ENCODE data around the gene NEURL1B.
"Not testable (repeated sequence)": the region's sequence is repeated elsewhere in the genome, so short reads cannot be mapped to it uniquely, and the experiment has no call there.

NEURL1B gene

DNA sequence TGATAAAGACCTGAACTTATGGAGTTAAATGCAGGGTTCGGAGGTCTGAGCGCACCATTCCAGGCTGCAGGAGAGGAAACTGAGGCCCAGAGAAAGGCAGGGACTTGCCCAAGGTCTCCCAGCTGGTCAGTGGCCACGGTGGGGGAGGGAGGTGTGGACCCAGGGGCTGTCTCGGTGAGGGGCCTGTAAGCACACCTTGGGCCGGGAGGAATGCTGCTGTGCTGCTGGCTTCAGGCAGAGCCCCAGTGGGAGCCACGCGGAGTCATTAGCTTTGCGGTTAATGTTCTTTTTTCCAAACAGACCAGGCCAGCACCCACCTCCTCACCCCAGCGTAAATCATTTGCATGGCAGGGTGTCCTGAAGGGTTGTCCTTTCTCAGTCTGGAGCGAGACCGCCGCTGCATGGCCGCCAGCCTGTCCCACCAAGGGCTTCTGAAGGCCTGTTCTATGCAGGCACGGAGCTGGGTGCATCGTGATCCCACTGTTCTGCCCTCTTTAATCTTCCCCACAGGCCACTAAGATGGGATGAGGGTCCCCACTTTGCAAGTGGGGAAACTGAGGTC, 35.9 kb downstream of the NEURL1B start:
- DNase-seq (ENCODE audit: low read depth, low spot score), result no peak

DNA sequence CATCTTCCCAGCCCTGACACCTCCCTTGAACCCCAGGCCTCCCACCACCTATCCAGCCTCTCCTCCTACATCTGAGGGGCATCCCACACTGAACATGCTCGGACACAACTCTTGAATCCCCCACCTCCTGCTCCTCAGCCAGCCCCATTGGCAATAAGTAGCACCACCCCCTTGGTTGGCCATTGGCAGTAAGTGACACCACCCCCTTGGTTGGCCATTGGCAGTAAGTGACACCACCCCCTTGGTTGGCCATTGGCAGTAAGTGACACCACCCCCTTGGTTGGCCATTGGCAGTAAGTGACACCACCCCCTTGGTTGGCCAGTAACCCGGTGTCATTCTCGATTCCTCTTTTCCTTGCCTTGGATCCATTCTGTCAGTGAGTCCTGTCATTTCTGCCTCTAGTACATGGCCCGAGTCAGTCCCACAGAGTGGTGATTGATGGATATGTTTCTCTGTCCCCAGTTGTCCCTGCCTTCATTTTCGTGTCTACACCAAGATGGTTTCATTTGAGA, 37.4 kb downstream of the NEURL1B start:
- not testable (repeated sequence) for DNase-seq (ENCODE audit: low read depth, low spot score)

DNA sequence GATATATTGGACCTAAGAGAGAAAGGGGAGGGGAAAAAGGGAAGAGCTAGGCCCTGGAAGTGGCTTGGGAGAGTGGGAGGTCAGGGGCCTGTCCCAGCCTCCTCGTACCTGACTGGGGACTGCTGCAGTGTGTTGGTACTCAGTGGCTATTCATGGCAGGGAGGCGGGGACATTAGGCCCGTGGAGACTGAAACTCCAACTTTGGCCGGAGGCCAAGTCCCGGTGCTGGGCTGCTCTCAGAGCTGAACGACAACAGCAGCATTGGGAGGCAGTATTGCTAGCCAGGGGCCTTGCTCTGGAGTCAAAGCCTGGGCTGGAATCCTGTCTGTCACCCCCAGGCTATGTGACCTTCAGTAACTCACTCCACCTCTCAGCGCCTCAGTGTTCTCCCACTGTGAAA, 37.8 kb downstream of the NEURL1B start:
- no peak for DNase-seq (ENCODE audit: low read depth, low spot score)

DNA sequence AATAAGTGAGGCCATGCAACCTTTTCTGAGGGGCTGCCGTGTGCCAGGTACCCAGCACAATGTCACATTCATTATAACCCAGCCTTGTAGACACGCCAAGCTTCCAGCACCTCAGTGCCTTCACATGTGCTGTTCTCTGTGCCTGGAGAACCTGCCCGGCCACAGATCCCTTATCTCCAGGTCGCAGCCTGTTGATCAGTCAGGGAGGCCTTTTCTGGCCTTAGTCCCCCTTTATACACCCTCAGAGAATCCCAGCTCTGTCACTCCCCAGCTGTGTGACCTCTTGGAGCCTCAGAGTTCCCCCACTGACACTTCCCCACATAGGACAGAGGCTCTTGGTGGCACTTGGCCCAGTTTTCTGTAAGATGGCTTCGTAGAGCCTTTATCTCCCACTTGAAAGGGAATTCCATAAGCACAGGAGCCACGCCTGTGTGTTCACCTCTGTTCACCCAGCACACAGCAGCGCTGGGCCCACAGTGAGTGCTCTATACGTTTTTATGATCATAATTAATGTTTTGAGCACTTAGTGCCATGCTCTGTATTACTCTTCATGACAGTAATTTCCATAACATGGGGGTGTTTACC, 38.7 kb downstream of the NEURL1B start:
- DNase-seq (ENCODE audit: low read depth, low spot score), result no peak

DNA sequence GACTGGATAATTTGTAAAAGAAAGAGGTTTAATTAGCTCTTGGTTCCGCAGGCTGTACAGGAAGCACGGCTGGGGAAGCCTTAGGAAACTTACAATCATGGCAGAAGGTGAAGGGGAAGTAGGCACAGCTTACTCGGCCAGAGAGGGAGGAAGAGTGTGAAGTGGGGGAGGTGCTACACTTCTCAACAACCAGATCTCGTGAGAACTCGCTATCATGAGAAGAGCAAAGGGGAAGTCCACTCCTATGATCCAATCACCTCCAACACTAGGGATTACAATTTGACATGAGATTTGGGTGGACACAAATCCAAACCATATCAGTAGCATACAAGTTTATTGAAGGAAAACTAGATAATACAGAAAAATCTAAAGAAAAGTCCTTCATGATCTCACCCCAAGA, 39.9 kb downstream of the NEURL1B start:
- no peak for DNase-seq (ENCODE audit: low read depth, low spot score)

DNA sequence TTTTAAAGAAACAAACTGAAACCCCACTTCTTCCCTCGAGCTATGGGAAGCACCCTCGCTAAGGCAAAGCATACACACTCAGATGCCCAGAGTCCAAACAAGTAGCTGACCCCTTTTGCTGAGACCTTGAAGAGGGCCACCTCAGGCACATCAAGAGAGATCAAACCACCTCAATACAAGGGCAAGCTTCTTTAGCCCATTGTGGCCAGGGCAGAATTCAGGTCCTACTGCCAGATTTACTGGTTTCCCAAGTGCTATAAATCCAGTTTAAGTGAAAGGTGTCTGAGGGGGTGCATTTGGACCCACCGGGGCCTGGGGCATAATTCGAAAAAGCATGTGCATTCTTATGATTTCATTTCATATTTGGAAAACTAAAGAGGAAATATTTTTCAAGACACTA, 40.4 kb downstream of the NEURL1B start:
- DNase-seq (ENCODE audit: low read depth, low spot score), result no peak

DNA sequence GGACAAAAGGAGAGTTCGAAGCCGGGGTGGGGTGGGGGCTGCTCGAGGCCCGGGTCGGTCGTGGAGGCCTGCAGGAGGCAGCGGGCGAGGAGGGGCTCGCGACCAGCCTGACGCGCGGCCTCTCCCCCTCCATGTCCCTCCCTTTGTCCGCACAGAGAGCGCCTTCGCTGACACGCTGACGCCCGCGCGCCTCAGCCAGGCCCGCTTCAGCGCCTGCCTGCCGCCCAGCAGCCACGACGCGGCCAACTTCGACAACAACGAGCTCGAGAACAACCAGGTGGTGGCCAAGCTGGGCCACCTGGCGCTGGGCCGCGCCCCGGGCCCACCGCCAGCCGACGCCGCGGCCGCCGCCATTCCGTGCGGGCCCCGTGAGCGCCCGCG, 42.2 kb downstream of the NEURL1B start:
- DNase-seq (ENCODE audit: low read depth, low spot score), result no peak

DNA sequence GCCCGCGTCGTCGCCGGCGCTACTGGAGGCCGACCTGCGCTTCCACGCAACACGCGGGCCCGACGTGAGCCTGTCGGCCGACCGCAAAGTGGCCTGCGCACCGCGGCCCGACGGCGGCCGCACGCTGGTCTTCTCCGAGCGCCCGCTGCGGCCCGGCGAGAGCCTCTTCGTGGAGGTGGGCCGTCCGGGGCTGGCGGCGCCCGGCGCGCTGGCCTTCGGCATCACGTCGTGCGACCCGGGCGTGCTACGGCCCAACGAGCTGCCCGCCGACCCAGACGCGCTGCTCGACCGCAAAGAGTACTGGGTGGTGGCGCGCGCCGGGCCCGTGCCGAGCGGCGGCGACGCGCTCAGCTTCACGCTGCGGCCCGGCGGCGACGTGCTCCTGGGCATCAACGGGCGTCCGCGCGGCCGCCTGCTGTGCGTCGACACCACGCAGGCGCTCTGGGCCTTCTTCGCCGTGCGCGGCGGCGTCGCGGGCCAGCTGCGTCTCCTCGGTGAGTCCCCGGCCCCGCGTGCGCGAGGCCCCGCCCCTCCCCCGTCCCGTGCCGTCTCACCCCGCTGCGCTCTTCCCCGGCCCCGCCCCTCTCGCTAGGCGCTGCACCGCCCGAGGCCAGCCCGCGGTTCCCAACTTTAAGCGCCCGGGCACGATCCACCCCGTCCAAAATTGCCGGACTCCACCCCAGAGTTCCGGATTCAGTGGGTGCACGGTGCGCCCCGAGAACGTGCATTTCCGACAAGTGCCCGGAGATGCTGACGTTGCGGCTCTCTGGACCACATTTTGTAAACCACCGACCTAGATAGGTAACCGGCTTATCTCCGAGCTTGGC, 42.8 kb downstream of the NEURL1B start:
- DNase-seq (ENCODE audit: low read depth, low spot score), result no peak

DNA sequence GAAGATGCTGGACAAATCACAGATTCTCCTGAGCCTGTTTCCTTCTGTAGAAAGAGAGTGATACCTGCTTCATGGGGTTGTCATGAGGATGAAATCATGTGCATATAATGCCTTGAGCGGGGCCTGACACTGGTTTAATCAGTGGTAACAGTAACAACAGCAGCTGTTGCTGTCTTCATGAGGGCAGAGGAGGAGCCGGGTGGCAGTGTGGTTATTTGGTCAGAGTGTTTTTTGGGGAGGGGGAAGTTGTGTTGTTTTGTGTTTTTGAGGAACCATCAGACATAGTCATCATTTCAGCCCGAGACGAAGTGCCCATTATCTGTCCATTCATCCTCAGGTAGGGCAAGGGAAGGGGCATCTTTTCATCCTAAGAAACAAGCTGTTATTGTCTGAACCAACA, 44.0 kb downstream of the NEURL1B start:
- DNase-seq (ENCODE audit: low read depth, low spot score), result no peak

DNA sequence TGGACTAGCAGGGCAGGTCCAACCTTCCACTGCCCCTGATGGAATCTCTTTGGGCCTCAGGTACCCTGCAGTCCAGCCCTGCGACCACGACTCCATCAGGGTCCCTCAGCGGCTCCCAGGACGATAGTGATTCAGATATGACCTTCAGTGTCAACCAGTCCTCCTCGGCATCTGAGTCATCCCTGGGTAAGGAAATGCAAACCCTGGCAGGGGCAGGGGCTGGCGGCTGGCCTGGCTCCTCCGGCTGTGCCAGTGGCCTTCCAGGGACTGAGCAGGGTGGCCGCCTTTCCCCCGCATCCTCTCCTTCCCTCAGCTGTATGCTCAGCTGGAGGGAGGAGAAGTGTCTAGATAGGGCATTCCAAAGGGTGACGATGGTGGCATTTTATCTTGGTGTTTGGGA, 45.0 kb downstream of the NEURL1B start:
- no peak for DNase-seq (ENCODE audit: low read depth, low spot score)

DNA sequence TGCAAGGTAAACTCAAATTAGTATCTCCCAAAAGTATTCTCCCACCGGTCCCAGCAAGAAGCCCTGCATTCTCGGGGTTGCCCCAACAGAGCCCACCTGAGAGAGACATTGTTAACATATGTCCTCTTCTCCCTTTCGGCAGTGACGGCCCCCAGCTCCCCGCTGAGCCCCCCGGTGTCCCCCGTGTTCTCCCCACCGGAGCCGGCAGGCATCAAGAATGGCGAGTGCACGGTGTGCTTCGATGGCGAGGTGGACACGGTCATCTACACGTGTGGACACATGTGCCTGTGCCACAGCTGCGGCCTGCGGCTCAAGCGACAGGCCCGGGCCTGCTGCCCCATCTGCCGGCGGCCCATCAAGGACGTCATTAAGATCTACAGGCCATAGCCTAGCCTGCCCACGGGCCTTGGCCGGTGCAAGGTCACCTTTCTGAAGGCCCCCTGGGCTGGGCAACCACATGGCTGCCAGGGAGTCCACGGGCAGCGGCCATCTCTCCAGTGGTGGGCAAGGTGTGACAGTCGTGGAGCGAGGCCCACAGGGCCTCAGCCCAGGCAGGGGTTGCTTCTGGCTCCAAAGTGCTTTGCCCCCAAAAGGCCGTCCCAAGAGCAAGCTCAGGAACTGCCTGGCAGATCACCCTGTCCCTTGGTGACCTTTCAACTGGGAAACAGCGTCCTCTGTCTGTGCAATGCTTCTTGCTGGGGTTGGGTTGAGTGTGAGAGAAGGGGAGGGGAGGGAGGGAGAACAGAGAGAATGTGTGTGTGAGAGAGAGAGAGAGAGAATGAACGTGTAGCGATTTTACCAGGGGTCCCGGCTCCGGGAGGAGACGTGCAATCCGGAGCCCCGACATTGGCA, 45.7 kb downstream of the NEURL1B start:
- no peak for DNase-seq (ENCODE audit: low read depth, low spot score)

DNA sequence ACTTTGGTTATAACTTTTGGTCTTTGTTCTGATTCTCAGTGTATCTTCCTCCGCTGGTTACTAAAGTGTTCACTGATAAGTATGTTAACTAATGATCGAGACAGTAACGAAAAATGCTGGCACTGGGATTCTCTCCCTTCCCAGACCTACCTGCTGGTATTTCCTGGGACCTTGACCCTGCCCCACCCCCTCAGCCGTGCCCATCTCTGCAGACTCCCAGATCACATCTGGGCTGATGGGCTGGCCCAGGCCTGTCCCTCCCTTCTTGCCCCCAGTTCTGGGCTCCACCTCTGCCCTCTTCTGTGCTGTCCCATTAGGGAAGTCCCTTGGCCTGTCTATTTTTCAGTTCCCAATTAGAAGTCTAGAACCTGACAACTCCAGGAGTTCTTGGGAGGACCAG, 46.9 kb downstream of the NEURL1B start:
- DNase-seq (ENCODE audit: low read depth, low spot score), result no peak

DNA sequence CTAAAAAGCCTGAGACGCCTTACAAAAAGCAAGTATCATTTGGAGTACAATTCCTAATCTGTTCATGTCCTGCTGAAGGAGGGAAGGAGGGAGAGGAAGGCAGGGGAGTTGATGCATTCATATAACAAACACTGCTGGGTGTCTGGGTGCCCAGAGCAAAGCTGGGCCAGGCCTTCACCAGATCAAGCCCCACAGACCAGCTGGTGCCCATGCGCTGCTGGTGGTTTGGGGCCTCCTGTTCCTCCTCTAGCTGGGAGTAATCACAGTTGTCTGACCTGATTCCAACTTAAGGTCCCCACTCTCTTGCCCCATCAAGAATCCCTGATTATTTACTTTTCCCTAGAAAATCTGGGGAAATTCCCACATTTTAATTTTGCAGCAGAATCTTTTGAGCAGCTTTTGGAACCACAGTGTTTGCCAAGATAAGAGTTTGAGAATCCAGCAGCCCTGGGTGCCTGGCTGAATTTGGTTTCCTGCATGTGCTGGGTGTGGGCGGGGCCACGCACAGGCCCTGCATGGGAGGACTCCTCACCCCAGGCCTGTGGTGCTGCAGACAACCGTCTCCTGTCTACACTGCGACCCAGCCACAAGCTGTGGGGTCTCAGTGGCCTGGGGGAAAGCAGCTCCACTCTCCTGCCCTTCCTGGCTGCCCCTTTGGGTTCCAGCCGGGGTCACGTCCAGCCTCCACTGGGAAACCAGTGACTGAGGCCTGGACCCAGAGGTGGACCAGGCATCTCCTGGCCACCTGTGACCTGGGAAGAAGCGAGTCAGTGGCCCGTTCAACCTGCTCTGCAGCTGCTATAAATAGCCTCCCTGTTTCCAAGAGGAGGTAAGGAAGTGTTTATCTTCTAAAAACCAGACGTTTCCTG, 47.5 kb downstream of the NEURL1B start:
- DNase-seq (ENCODE audit: low read depth, low spot score), result no peak

DNA sequence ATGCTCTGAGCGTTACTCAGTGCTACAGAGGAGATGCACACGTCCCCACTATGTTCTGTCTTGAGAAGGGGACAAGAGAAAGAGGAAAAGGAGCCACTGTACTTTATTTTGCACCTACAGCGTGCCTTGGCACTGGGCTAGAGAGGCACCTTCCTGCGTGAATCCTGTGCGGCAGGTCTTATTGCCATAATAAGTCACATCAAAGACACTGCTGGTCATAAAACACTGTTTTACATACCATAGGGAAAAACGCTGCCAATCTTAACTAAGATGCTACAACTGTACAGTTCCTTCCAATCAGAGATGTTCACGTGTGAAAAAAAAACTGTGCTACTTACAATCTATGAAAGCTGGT, 48.1 kb downstream of the NEURL1B start:
- no peak for DNase-seq (ENCODE audit: low read depth, low spot score)

DNA sequence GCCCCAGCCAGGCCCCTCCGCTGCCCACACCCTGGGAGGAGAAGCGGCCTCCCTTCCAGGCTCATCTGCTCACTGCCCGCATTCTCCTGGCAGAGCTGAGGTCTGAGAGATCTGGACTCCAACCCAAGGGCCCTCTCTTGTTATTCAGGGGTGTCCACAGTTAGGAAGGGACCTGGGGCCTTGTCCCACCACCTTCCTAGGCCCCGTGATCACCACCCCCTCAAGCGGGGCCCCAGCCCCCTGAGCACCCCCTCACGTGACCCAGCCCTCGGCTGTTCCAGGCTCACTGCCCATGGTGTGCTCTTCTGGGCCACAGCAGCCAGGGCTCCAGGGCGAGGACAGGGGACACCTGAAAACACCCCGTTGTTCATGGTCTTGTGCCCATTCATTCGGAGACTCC, 48.7 kb downstream of the NEURL1B start:
- no peak for DNase-seq (ENCODE audit: low read depth, low spot score)

DNA sequence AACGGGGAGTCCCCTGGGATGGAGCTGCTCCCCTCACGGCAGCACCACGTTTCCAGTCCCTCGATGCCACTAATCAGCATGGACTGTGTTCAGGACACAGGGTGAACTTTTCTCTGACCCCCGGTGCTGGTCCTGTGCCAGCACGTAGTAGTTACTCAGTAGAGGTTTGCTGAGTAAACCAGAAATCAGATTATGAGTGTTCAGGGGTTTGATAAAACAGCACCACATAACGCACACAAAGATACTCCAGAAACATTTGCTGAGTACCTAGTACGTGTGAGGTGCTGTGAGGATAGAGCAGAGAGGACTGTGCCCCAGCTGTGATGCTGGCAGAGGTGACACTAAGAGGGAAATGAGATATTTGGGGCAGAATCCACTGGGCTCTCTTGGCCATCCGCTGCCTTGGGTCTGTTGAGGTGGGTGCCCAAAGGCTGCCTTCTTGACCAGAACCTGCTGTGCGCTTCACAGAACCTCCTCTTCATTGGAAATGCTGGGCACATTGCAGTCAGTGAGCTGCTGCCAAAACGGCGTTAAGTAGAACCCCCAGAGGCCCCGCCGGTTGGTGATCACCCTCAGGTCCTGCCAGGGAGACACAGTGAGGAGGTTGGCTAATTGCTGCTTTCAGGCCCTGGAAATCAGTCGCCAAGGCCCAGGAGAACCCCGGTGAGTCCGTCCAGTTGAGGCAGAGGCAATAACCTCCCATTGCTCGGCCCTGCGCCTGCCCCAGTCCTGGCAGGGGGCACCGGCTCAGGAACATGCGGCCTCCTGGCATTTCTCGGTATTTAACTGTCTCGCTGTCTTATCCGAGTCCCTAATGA, 49.4 kb downstream of the NEURL1B start:
- no peak for DNase-seq (ENCODE audit: low read depth, low spot score)

DNA sequence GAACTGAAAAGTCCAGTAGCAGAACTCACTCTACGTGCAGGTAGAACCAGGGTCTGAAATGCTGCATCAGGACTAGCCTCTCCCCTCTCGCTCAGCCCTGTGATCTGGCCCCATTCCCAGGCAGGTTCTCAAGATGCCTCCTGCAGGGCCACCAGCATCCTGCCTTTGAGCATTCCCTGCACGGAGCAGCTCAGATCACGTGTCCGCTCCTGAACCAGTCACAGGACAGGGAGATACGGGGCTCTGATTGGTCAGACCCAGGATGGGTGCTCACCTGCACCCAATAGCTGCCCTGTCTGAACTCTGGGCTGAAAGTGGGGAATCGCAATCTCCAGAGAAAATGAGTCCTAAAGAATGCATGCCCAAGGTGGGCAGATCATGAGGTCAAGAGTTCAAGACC, 50.8 kb downstream of the NEURL1B start:
- no peak for DNase-seq (ENCODE audit: low read depth, low spot score)

DNA sequence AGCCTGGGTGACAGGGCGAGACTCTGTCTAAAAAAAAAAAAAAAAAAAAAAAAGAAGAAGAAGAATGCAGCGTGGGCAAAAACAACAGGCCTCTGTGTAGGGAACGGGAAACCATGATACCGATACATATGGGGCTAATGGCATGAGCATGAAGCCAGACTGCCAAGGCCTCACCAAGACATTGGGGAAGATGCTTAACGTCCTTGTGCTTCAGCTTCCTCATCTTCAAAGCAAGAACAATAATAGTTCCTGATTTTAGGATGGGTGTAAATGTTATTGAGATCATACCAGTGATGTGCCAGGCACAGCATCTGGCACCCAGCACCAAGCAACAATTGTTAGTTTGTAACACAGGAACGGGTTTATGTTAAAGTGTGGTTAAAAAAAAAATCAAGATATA, 51.4 kb downstream of the NEURL1B start:
- DNase-seq (ENCODE audit: low read depth, low spot score), result no peak

DNA sequence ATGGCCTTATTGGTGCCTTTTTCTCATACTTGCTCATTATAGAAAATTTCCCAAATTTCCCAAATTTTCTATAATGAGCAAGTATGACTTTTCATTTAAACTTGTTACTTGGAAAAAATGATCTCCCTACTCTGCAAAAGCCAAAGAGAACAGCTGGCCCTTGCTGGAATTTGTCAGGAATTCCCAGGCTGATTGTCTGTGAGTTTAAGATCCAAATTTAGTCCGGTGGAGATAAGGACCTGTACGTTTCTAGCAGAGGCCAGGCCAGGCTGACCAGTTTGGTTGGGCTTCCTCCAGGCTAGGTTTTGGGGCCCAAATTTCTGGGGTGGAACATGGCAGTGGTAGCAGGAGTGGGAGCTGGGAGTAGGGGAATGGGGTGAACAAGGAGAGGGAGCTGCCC, 51.9 kb downstream of the NEURL1B start:
- DNase-seq (ENCODE audit: low read depth, low spot score), result no peak

DNA sequence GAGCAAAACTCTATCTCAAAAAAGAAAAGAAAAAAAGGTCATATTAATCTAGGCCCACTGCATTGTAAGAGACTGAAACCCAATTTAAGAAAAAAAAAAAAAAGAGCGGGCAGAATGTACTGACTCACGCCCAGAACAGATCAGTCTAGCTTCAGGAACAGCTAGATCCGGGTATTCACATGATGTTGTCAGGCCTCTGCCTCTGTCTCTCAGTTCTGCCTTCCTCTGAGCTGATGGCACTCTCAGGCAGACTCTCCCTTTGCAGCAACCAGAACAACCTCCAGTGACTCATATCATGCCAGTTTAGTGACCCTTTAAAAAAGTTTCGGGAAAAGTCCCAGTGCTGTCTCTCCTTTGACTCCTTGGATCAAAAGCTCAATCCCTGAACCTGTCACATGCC, 53.0 kb downstream of the NEURL1B start:
- no peak for DNase-seq (ENCODE audit: low read depth, low spot score)

Data from smooth muscle cell of the brain vasculature (primary cell).